ENCODE data around the gene TBX21.

DNA sequence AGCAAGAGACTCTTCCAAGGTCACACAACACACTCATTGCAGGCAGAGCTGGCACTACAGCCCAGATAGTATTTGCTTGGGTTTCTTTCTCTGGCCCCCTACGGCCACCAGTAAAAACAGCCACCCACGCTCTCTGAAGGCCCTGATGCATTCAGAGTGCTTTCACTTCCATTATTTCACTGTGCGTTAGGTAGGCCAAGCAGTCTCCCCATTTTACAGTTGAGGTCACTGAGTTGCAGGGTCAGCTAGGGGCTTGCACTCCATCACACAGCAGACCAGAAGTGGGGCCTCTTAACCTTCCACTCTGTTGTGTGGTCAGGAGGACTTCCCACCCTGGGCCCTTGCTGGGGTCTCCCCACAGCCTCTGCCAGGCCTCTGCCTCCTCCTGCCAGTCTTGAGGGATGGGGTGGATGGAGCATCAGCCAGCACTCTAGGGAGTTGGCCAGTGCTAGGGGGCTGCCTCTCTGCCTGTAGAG lies 2.5 kb downstream of the TBX21 start:
- TF ChIP-seq, protein P1, sequence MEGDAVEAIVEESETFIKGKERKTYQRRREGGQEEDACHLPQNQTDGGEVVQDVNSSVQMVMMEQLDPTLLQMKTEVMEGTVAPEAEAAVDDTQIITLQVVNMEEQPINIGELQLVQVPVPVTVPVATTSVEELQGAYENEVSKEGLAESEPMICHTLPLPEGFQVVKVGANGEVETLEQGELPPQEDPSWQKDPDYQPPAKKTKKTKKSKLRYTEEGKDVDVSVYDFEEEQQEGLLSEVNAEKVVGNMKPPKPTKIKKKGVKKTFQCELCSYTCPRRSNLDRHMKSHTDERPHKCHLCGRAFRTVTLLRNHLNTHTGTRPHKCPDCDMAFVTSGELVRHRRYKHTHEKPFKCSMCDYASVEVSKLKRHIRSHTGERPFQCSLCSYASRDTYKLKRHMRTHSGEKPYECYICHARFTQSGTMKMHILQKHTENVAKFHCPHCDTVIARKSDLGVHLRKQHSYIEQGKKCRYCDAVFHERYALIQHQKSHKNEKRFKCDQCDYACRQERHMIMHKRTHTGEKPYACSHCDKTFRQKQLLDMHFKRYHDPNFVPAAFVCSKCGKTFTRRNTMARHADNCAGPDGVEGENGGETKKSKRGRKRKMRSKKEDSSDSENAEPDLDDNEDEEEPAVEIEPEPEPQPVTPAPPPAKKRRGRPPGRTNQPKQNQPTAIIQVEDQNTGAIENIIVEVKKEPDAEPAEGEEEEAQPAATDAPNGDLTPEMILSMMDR (IDR thresholded peaks at IDR 0.05; ENCODE audit: insufficient read depth, low read length, poor library complexity, severe bottlenecking), result no peak
- no peak for TF ChIP-seq EZH2phosphoT487 (conservative IDR thresholded peaks at IDR 0.05; ENCODE audit: low read length)

All from SU-DHL-6 (cell line).